ENCODE measurements around the gene TNFAIP1. TPM values are rescaled to one million over a fixed set of nuclear protein-coding genes. Genes with fewer than 3 reads are reported as not detected.

Gene TNFAIP1
- total RNA-seq, 1 experiment from 2014 or later, result 33.4 TPM

DNA sequence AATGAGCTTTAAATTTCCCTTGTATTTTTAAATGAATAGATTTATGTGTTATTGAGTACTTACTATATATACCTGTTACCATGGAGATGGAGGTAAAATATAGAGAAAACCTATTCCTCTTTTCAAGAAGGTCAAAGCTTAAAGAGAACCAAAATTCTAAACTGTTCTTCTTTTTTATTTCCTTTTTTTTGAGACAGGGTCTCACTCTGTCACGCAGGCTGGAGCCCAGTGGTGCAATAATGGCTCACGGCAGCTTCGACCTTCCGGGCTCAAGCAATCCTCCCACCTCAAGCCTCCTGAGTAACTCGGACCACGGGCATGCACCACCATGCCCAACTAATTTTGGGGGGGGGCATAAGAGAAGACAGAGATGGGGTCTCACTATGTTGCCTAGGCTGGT is 41.6 kb upstream of the TNFAIP1 start (continued):
- TF ChIP-seq, protein P1, sequence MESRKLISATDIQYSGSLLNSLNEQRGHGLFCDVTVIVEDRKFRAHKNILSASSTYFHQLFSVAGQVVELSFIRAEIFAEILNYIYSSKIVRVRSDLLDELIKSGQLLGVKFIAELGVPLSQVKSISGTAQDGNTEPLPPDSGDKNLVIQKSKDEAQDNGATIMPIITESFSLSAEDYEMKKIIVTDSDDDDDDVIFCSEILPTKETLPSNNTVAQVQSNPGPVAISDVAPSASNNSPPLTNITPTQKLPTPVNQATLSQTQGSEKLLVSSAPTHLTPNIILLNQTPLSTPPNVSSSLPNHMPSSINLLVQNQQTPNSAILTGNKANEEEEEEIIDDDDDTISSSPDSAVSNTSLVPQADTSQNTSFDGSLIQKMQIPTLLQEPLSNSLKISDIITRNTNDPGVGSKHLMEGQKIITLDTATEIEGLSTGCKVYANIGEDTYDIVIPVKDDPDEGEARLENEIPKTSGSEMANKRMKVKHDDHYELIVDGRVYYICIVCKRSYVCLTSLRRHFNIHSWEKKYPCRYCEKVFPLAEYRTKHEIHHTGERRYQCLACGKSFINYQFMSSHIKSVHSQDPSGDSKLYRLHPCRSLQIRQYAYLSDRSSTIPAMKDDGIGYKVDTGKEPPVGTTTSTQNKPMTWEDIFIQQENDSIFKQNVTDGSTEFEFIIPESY (IDR thresholded peaks at IDR 0.05; ENCODE audit: extremely low read depth, insufficient replicate concordance, low read length), result no peak
- TF ChIP-seq POLR2AphosphoS5 (IDR thresholded peaks at IDR 0.05; ENCODE audit: low read depth, low read length) (no peak), SP1 (IDR thresholded peaks at IDR 0.05; ENCODE audit: low read depth) (no peak), POLR2A (IDR thresholded peaks at IDR 0.05; ENCODE audit: borderline replicate concordance, extremely low read depth, insufficient read depth, insufficient read length) (no peak), FOSL1 (IDR thresholded peaks at IDR 0.05; ENCODE audit: low read depth) (no peak)

DNA sequence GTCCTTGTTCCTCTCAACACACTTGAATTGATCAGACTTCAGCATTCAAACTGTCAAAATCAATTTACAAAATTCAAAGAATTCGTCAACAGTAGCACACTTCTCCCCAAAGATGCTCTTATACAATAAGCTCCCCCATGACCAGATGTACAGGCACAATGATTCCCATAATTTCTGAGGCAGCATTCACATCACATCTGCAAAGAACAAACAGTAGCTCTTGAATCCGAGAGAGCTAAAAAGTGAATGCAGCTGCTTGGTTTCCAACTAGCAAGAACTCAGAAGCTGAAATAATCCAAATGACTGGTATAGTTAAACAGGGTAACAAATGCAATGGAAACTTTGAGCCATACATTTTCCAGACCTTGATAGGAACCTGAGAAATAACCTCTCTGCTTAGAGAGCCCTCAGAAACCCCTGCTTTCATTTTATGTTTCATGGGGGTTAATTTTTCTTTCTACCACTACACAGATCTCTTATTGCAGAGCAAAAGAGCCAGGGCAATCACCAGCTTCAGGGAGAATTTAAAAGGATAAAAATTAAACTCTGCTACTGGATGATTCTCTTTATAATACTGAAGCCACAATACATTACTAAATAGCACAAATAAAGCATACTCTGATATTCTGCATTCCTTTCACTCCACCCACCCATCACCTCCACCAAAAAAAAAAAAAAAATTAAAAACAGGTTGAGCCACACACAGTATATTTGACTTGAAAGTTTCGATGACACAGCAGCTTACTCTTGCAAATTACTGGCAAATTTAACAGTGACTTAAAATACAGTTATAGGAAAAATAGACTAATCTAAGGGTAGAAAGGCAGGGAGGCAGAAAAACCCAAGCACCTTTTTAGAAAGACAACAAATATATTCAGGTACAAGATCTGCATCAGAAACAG is 39.6 kb upstream of the TNFAIP1 start:
- Histone ChIP-seq H3K4me2 (ENCODE audit: low read length) (no peak overlapping the region), H4K20me1 (ENCODE audit: insufficient read depth) (no peaks in the 10 kb centered on the region), H2AFZ (ENCODE audit: low read depth, low read length, poor library complexity, severe bottlenecking) (no peak overlapping the region), H3K36me3 (ENCODE audit: control insufficient read depth in 1 of 2, insufficient read depth in 2 of 2, low read length in 2 of 2) (no peaks in the 10 kb centered on the region), H3K9ac (ENCODE audit: low read length) (no peak overlapping the region), H3K4me1 (ENCODE audit: control insufficient read depth in 1 of 2, insufficient read depth in 2 of 2, low read length in 2 of 2) (peaks cover 0 to 4% of the 10 kb centered on the region in 2 experiments; a peak in 1 of 4 replicates), H3K79me2 (ENCODE audit: insufficient read depth, low read length) (no peaks in the 10 kb centered on the region), H3K9me2 (ENCODE audit: insufficient read depth) (no peaks in the 10 kb centered on the region), H3K27ac (ENCODE audit: low read depth, low read length) (no peak overlapping the region), H3K9me3 (ENCODE audit: control insufficient read depth in 1 of 2, insufficient read depth in 1 of 2, low read depth in 1 of 2, low read length in 2 of 2) (no peaks in the 10 kb centered on the region), H3K27me3 (ENCODE audit: insufficient read depth, low read length) (no peaks in the 10 kb centered on the region), H3K4me3 (replicated peaks in 1 of 2; ENCODE audit: low read depth in 1 of 2, low read length in 2 of 2) (no peak overlapping the region)
- TF ChIP-seq SIN3A (IDR thresholded peaks at IDR 0.05; ENCODE audit: low read depth) (no peak), JUND (IDR thresholded peaks at IDR 0.05) (no peak), CEBPB (IDR thresholded peaks at IDR 0.05; ENCODE audit: low read depth) (no peak), ZFX (IDR thresholded peaks at IDR 0.05) (no peak), ELF1 (IDR thresholded peaks at IDR 0.05; ENCODE audit: borderline replicate concordance, low read depth) (no peak), EZH2 (IDR thresholded peaks at IDR 0.05) (no peak), TCF7L2 (IDR thresholded peaks at IDR 0.05; ENCODE audit: borderline replicate concordance, extremely low read depth, insufficient read depth, insufficient read length) (no peak), CBX3 (IDR thresholded peaks at IDR 0.05; ENCODE audit: low read depth) (no peak), YY1 (IDR thresholded peaks at IDR 0.05; ENCODE audit: extremely low read depth, insufficient replicate concordance, low read depth, low read length) (no peak), EZH2phosphoT487 (IDR thresholded peaks at IDR 0.05; ENCODE audit: borderline replicate concordance) (no peak)
- TF ChIP-seq, protein P2, sequence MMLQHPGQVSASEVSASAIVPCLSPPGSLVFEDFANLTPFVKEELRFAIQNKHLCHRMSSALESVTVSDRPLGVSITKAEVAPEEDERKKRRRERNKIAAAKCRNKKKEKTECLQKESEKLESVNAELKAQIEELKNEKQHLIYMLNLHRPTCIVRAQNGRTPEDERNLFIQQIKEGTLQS (IDR thresholded peaks at IDR 0.05), result no peak
- TF ChIP-seq, protein P3, sequence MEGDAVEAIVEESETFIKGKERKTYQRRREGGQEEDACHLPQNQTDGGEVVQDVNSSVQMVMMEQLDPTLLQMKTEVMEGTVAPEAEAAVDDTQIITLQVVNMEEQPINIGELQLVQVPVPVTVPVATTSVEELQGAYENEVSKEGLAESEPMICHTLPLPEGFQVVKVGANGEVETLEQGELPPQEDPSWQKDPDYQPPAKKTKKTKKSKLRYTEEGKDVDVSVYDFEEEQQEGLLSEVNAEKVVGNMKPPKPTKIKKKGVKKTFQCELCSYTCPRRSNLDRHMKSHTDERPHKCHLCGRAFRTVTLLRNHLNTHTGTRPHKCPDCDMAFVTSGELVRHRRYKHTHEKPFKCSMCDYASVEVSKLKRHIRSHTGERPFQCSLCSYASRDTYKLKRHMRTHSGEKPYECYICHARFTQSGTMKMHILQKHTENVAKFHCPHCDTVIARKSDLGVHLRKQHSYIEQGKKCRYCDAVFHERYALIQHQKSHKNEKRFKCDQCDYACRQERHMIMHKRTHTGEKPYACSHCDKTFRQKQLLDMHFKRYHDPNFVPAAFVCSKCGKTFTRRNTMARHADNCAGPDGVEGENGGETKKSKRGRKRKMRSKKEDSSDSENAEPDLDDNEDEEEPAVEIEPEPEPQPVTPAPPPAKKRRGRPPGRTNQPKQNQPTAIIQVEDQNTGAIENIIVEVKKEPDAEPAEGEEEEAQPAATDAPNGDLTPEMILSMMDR (IDR thresholded peaks at IDR 0.05 in 2 of 3, conservative IDR thresholded peaks at IDR 0.05 in 1 of 3; ENCODE audit: borderline replicate concordance in 1 of 3, insufficient read depth in 1 of 3, low read depth in 2 of 3, low read length in 2 of 3), result no peak
- TF ChIP-seq, protein P1 (IDR thresholded peaks at IDR 0.05; ENCODE audit: extremely low read depth, insufficient replicate concordance, low read length), result no peak
- ChIA-PET CTCF (no interaction called here), POLR2A (no interaction called here), RAD21 (ENCODE audit: low non-redundant PET in 1 of 2, low total read pairs in 2 of 2, uncharacterized antibody in 2 of 2, unreplicated experiment in 2 of 2) (no interaction called here)
- ATAC-seq (no peak), DNase-seq (ENCODE audit: low read depth, low spot score) (no peak)
- no TSS peak for BruUV-seq (replicated peaks)
- intact Hi-C loops (cut with micrococcal nuclease), result no loop called here

Measured in HCT116 (cell line).